HG03571 (cell line): Measurements from ENCODE around the gene GRIK4.

ENCODE experiments used
- ATAC-seq: cut with Tn5 transposase; IDR thresholded peaks from one replicate; pipeline ENCODE4 v1.9.1; 2021; ENCODE audit not compliant: unreplicated experiment

Gene GRIK4

DNA sequence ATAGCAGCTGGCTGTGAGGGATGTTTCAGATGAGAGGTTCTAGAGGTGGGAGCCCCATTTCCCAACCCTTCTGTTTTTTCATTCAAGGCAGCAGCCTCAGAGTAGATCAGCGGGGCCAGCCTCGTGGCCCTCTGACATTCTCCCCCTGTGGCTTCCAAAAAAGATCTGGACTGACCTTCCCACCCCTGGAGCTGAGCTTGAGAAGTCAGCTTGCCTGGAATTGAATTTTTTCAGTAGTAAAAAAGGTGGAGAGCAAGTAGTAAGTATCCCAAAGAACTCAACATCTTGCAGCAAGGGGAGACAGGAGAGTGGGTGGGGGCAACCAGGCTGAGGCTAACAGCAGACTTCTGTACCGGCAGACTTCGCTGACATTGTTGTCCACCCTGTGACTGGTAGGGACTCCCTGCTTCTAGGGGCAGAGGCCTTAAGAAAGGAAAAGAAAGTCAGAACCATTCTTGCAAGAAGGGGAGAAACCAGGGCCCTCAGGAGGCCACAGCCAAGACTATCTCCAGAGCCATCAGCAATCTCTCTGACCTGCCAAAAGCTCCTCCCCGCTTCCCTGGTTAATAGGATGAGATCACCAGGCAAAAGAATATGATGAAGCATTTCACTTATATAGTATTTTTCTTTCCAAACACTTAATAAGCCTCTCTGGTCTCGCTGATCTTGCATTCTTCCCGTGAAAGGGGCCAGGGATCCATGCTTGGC, 2.0 kb upstream of the GRIK4 start:
- no peak for ATAC-seq

DNA sequence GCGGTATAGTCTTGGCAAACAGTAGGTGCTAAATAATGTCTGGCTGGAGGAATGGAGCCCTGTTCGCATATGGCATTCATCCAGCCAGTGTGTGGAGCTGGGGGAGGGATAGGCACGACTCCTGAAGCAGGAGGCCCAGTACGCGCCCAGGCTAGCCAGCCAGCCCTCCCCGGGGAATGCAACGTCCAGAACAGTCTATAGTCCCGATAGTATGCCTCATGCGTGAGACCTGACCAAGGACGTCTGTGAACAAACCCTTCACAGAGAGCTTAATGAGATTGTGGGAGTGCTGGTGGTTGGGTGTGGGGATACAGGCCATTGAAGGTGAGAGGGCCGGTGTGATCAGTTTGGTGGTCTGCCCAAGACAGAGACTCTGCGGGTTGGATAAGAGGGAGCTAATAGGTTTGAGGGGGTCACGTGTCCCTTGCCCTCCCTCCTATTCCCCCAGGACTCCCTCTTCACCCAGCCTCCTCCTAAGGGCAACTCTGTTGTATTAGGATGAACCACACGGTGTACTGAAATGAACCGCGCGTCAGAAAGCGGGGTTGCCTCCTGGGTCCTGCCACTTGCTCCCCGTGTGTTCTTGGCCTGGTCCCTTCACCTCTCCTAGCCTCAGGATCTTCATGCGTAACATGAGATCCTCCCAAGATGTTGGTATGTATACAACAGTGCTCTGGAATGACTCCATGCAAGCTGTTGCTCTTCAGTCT, 987 bp upstream of the GRIK4 start:
- ATAC-seq: no peak

DNA sequence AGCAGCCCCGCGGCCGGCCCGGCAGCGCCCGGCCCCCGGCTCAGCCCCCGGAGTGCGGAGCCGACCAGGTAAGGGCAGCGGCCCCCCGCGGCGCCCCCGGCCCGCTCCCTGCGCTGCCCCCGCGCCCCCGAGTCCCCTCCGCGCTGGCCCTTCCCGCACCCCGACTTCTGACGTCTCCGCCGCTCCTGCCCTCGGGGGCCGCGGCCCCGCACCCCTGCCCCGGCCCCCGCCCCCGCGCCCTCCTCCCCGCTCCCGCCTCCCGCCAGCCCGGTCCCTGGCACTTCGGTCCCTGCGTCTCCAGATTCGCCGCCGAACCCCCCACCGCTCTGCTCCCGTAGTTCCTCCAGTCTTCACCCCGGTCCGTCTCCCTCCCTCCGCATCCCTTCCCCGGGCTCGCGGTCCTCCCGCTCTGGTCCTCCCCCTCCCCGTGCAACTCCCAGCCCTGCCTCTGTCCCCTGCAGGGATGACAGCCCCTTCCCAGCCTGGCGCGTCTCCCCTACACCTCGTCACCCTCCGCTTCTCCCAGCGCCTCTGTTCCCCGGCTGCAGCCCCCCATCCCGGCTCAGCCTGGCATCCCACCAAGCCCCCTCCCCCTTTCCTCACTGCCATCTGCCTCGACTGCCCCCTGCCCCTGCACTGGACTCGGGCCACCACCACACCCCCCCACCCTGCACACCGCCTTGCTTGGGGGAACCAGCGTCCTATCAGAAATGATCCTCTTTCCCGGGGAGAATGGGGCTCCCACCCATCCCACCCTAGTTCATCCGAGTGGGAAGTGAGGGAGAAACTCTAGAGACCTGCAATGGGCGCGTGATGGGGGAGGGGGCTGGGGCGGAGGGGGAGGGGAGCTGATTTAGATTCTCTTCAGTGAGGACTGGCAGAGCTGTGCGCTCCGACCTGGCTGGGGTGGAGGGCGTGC, 531 bp downstream of the GRIK4 start:
- ATAC-seq: no peak

DNA sequence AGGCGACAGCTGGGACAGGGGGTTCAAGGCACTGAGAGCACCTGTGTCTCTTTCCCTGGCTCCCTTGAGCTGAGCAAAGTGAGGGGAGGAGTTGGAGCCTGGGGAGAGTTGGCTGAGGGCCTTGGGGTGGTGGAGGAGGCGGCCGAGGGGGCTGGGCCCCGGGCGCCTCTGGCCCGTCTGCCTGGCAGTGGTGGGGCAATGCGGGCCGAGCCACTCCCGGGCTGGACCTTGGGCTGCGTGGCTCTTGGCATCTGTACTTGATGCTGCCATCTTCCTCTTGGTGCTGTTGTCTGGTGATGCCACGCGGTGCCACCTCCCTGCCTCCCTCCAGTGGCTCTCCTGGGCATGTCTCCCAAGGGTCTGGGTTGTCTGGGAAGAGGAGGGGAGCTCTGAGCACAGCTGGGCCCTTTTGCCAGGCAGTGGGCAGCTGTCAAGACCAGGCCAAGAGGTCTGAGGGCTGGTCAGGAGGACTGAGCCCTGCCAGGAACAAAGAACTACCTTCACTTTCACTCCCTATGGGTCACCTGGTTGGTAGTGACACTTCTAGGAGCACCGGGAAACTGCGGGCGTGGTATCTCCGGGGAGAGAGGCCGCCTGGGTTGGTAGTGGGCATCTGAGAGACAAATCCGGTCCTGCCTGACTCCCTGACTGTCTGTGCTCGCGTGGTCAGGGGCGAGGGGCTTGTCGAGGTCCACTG, 1.3 kb downstream of the GRIK4 start:
- ATAC-seq: no peak

DNA sequence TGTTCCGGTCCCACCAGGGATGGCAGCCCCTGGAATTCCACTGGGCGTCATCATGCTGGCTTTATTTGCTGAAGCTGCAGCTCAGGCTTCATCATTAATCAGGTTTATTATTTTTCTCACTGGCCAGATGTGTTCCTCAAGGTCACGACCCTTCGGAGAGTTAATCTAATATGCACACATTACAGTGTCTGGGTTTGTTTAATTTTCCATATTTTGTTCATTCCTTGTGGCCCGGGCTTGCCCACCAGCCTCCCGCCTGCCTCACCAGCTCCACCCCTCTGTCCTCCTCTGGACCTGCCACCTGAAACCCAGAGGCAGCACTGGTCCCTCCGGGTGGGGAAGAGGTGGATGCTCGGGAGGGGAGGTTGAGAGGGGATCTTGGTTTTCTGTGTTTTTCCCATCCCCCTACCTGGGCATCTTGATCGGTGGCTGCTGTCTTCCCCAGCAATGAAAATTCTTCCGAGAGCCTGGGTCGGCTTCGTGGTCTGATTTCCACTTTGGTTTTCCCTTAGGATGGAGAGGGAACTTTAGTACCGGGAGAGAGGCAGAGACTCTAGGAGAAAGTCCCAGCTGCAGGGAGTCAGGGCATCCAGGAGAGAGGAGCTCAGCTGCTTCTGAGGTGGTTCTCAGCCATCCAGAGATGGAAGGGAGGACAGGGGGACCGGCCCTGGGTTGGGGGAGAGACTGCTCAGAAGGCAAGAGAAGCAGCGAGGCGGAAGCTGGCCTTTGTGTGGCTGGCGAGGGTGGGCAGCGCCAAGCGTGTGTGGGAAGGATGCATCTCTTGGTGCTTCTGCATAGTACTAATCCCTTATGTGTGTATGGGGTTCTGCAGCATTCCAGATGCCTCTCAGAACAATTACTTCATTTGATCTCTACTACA, 2.1 kb downstream of the GRIK4 start:
- no peak for ATAC-seq

DNA sequence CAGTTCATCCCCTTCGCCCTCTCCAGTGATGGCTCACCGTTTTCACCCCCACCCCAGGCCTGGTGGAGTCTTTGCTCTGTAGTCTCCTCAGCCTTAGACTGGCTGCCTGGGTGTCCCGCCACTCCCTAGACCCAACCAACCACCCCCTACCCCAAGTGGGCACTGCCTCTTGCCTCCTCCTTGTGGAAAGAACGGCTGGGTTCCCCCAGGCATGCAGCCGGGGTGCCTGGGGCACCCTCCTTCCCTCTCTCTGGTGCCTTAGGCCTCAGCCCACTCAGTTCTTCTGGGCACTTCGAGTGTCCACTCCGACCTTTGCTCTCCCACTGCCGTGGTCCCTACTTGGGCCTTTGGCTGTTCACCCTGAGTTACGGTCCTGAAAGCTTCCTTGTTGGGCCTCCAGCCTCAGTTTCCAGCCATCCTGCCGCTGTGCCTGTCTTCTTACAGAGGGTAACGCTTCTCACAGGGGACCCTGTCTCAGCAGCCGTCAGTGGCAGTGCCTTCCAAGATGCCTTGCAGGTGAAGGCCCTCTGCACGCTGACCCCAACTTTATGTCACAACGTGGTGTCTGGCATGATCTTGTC, 3.1 kb downstream of the GRIK4 start:
- no peak for ATAC-seq

DNA sequence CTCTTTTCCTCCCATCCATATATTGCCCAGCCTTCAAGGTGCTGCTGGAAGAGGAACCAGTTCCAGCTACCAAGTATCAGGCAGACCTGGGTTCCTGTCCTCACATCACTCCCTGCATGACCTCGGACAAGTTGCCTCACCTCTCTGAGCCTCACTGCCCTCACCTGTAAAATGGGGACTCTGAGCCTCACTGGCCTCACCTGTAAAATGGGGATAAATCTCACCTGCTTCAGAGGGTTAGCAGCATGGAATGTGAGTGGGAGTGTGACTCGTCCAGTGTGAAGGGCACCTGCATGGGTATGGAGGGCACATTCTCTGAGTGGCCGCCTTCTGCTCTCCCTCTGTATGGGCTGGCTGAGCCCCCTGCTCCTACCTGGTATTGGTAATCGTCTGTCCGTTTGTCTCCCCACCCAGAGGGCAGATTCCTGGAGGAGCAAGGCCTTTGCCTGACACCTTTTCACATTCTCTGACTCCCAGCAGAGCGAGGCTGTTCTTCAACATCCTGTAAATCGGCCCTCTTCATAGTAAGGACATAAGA, 3.7 kb downstream of the GRIK4 start:
- ATAC-seq: no peak

DNA sequence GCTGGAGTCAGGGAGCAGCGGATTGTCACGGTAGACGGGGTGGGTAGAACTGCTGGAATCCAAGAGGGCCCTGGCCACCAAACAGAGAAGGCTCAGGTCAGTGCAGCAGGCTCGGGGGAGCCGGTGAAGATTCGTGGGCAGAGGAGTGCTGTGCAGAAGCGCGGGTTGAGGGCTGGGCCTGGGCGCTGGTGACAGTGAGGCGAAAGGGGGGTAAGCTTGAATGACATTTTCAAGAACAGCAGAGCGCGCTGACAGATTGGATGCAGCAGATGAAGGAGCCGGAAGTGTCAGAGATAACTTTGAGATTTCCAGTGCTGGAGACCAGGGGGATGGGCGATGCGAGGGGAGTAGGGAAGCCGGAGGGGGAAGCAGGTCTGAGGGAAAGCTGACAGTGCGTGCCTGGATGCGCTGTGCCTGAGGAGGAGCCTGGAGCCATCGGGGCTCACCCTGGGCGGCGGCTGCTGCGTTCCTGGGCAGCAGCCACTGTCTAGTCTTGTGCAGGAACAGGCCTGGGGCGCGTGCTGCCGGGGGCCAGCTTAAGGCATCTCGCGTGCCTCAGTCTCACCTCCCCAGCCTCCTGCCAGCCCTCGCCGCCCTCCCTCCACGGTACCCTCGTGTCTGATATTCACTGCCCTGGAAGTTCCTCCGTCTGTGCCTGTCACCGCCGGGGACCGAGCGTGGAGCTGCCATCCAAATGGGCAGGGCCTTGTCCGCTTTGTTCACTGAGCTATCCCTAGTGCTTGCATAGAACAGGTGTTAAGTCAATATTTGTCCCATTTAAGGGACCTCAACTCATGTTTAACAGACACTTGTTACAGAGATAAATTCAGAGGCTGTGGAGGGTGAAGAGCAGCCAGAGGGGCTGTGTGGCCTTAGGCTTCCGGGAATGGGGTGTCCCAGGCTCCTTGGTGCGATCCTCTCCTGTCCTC, 5.2 kb downstream of the GRIK4 start:
- no peak for ATAC-seq

DNA sequence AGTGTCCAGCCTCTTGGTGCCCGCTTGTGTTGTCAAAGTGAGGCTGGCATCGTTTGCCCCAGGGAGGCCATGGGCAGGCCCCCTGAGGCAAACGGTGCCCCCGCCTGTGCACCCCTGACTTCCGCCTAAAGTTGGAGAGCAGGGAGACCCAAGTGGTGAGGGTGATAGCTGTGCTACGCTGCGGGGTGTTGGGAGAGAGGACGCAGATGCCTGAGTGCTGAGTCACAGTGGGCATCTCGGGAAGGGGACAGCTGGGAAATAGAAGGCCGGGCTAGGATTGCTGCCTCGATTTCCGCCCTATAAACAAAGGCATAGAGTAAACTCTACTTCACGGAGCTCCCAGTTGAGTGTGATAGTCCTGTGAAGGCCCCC, 5.8 kb downstream of the GRIK4 start:
- ATAC-seq: no peak

DNA sequence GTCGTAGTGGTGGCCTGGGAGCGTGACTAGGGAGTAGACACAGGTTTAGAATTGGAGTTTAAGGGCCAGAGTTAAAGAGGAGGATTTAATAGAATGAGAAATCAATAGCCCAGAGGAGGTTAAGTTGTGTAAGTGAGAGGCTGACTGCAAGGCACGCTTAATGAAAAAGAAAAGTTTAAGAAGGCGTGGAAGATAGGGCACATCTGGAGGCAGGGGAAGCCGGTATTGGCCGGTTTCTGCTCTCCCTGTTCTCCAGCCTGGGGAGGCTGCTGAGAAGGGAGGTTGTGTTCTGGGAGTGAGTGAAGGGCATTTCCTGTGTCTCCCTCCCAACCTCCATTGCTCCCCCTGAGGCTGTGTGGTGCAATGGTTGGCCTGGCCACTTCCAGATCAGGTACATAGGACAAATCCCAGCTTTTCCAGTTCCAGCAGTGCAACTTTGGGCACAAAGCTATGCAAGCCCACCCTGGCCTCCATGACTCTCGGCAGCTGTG, 6.3 kb downstream of the GRIK4 start:
- ATAC-seq: no peak

DNA sequence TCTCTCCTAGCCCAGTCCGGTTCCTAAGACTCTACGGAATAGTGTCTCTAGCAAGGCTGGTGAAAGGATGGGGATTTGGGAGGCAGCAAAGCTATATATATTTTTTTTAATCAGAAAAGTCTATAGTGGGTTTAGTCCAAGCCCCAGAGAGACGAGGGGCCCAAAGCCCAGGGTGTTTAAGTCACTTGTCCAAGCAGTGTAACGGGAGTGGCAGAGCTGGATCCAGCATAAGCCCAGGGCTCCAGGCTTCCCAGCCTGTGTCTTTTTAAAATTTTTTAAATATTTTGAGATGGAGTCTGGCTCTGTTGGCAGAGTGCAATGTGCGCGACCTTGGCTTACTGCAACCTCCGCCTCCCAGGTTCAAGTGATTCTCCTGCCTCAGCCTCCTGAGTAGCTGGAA, 6.8 kb downstream of the GRIK4 start:
- no peak for ATAC-seq

DNA sequence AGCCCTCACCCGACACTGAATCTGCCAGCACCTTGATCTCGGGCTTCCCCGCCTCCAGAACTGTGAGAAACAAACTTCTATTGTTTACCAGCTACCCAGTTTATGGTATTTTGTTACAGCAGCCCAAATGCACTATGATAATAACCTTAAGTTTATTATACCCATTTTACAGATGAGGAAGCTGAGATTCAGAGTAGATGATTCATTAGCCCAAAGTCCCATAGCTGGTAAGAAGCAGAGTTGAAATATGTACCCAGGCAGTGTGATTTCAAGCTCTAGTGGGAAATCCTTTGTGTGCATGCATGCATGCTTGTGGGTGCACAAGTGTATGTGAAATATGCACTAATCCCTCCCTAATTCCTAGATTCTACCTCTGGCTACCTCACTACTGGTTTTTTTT, 7.9 kb downstream of the GRIK4 start:
- no peak for ATAC-seq

DNA sequence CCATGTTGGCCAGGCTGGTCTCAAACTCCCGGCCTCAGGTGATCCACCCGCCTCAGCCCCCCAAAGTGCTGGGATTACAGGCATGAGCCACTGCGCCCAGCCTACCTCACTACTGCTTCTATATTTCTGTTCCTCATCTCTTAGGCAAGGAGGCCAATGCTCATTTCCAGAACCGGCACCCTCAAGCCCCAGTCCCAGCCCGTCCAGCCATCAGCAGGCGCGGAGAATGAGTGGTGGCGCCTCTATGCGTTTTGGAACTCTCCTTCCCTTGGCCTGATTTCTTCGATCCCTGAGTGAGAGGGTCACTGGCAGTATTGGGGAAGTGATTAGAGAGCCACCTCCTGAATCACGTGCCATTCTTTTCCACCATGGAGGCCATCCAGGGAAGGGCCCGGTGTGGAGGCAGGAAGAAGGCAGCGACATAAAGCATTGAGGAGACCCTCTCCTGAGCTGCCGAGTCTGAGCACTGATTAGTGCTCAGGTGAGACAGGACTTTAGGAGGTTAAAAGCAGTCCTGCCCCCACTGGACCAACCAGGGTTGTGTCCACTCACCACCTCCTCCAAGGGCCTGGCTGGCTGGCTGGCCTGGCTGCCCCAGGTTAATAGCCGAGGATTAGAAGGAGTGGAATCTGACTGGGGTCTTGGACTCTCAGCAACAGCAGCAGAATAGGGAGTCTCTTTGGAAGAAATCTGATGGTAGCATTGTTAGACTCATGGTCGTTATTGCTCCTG, 8.7 kb downstream of the GRIK4 start:
- ATAC-seq: no peak

DNA sequence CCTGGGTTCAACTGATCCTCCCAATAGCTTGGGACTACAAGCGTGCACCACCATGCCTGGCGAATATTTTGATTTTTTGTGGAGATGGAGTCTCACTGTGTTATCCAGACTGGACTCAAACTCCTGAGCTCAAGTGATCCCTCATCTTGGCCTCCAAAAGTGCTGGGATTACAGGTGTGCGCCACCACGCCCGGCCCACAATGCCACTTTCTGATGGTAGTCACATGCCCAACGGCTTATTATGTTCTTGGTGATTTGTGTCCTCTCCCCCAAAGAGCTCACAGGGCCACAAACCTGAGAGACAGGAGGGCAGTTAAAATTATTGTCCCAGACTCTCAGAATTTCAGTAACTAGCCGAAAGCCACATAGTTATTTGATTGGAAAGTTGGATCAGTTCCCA, 9.6 kb downstream of the GRIK4 start:
- ATAC-seq: no peak

DNA sequence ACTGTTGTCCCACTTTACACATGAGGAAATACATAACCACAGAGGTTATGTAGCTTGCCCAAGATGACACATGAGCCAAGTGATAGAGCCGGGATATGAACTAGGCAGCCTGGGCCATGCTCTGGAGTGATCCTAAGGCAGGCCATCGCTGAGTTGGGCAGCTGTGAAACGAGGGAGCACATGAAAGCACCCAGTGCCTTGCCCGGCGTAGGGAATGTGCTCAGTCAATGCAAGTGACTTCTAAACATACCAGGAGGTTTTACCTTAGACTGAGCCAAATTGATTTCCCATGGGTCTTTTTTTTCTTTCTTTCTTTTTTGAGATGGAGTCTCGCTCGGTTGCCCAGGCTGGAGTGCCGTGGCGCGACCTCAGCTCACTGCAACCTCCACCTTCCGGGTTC, 10.5 kb downstream of the GRIK4 start:
- ATAC-seq: no peak

DNA sequence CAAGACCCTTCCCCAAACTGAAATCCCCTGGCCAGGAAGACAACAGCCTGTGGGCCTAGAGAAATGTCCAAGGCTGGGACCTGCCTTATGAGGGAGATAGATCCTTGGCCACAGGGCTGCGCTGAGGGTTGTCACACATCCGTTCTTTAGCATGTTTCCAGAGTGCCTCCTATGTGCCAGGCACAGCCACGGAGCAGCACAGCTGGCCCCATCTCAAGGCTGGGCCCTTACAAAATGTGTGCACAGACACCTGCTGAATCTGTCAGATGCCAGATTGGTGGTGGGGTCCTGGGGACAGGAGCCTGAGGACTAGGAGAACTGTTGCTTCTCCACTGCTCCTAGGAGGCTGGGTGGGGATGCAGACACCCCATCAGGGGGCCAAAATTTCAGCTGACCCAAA, 11.2 kb downstream of the GRIK4 start:
- no peak for ATAC-seq

DNA sequence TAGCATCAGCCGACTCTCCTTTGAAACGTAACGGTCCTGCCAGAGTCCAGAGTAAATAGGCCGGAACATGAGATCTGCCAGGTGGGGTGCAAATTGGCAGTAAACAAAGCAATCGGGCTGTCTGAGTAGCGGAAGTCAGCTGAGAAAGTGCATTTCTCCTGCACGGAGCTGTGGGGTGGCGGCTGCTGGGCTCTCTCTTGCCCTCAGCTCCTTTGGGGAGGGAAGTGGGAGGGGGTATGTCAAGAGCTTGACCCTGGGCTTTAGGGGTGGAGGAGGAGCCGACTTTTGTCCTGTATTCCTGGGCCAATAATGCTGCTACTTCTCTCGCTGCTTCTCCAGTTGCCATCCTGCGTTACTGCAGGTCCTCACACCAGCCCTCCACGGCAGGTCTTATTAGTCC, 11.6 kb downstream of the GRIK4 start:
- ATAC-seq: no peak
